GM23248 (cell line): ENCODE results near the gene GRIP1. TPM values are rescaled to one million over a fixed set of nuclear protein-coding genes. Genes with fewer than 3 reads are reported as not detected.

Experiments used
- DNase-seq: peaks from one replicate; pipeline ENCODE4 v3.0.0-alpha.2; 2015
- H2AFZ ChIP-seq: fragments of 200-600 bp; sonication (generic); 2 replicates; pipeline ENCODE4 v1.6.1; 2016; ENCODE audit warnings: antibody characterized with exemption
- H3F3A ChIP-seq: fragments of 200-600 bp; sonication (generic); 2 replicates; pipeline ENCODE4 v1.6.1; 2016; ENCODE audit warnings: mild to moderate bottlenecking, antibody characterized with exemption, mixed run types; ENCODE audit not compliant: insufficient read depth
- H3K27ac ChIP-seq: fragments of 200-600 bp; sonication (generic); 2 replicates; pipeline ENCODE4 v1.5.1; 2016; ENCODE audit warnings: mild to moderate bottlenecking
- H3K27me3 ChIP-seq: fragments of 200-600 bp; sonication (generic); replicated peaks from 2 replicates; pipeline ENCODE4 v1.6.1; 2016; ENCODE audit warnings: mild to moderate bottlenecking; ENCODE audit not compliant: insufficient read depth
- H3K36me3 ChIP-seq: fragments of 200-600 bp; sonication (generic); 2 replicates; pipeline ENCODE4 v1.6.1; 2016; ENCODE audit warnings: low read depth, mild to moderate bottlenecking
- H3K4me1 ChIP-seq: fragments of 200-600 bp; sonication (generic); 2 replicates; pipeline ENCODE4 v1.6.1; 2016; ENCODE audit warnings: mild to moderate bottlenecking; ENCODE audit not compliant: insufficient read depth
- H3K4me2 ChIP-seq: fragments of 200-600 bp; sonication (generic); one replicate; pipeline ENCODE4 v1.6.1; 2016; ENCODE audit warnings: mild to moderate bottlenecking; ENCODE audit not compliant: unreplicated experiment
- H3K4me3 ChIP-seq: fragments of 200-600 bp; sonication (generic); 2 replicates; pipeline ENCODE4 v1.5.1; 2016; ENCODE audit warnings: mild to moderate bottlenecking
- H3K79me2 ChIP-seq: fragments of 200-600 bp; sonication (generic); 2 replicates; pipeline ENCODE4 v1.6.1; 2016; ENCODE audit warnings: mild to moderate bottlenecking; ENCODE audit not compliant: insufficient read depth
- H3K9ac ChIP-seq: fragments of 200-600 bp; sonication (generic); 2 replicates; pipeline ENCODE4 v1.6.1; 2016; ENCODE audit warnings: mild to moderate bottlenecking
- H3K9me2 ChIP-seq: fragments of 200-600 bp; sonication (generic); 2 replicates; pipeline ENCODE4 v1.6.1; 2016; ENCODE audit warnings: mixed run types, mild to moderate bottlenecking, moderate library complexity; ENCODE audit not compliant: insufficient read depth
- H3K9me3 ChIP-seq: fragments of 200-600 bp; sonication (generic); one replicate; pipeline ENCODE4 v1.6.1; 2017; ENCODE audit warnings: low read depth
- H4K20me1 ChIP-seq: fragments of 200-600 bp; sonication (generic); 2 replicates; pipeline ENCODE4 v1.6.0; 2016; ENCODE audit not compliant: insufficient read depth
- EZH2 ChIP-seq: fragments of 200-600 bp; sonication (generic); IDR thresholded peaks from 2 replicates; pipeline ENCODE4 v1.6.1; 2018; ENCODE audit warnings: antibody characterized with exemption, mild to moderate bottlenecking; ENCODE audit not compliant: insufficient read depth, poor library complexity, severe bottlenecking
- EZH2phosphoT487 ChIP-seq: fragments of 200-600 bp; sonication (generic); IDR thresholded peaks from 2 replicates; pipeline ENCODE4 v1.6.1; 2018; ENCODE audit warnings: antibody characterized with exemption, moderate library complexity, mild to moderate bottlenecking, low read depth; ENCODE audit not compliant: insufficient read depth
- WGBS, 2 experiments: methylation state at CpG; one replicate each; pipeline ENCODE4 v1.1.6; 2015 to 2017; ENCODE audit warnings: low lambda C conversion rate in 2 of 2, low coverage in 1 of 2; ENCODE audit errors: missing lambda C conversion rate in 2 of 2; 5-methylcytosine and 5-hydroxymethylcytosine counted together
- in situ Hi-C: fragments of 300-500 bp; cut with MboI; formaldehyde crosslinking; loops from 2 replicates; pipeline ENCODE4 v1.15.0; 2020
- polyA plus RNA-seq: library from polyadenylated mRNA; unstranded; fragments of >200 nt; fragmentation: Nextera tagmentation; extraction: Ambion mirVana; gene quantifications from 2 replicates; pipeline ENCODE4 v1.2.1, GENCODE V29; 2016
- total RNA-seq: library from RNA; depleted of rRNA; stranded (reverse); fragments of >200 nt; shearing (Covaris generic); gene quantifications from 2 replicates; pipeline ENCODE4 v1.2.3, GENCODE V29; 2014

The GRIP1 gene
- total and polyA plus RNA-seq, 2 experiments from 2014 or later: not detected

- no peaks in the 10 kb centered on the region for H3K79me2 ChIP-seq
- no peaks in the 10 kb centered on the region for H3K4me1 ChIP-seq
- H3K9me2 ChIP-seq: no peaks in the 10 kb centered on the region
- H3K4me3 ChIP-seq: no peak overlapping the region
- no peaks in the 10 kb centered on the region for H3F3A ChIP-seq
- H3K9me3 ChIP-seq: no peaks in the 10 kb centered on the region
- H3K4me2 ChIP-seq: no peak overlapping the region
- H4K20me1 ChIP-seq: no peaks in the 10 kb centered on the region
- in situ Hi-C loops: no loop called here
- DNase-seq: no peak
- WGBS, 2 experiments: 32 to 38% methylated on average over 5 of the region's 5 CpGs
- TF ChIP-seq EZH2 (no peak), EZH2phosphoT487 (no peak)
- H3K36me3 ChIP-seq: no peaks in the 10 kb centered on the region
- H2AFZ ChIP-seq: no peak overlapping the region
- H3K27me3 ChIP-seq: no peaks in the 10 kb centered on the region; the same call in none of the 2 replicates
- H3K27ac ChIP-seq: no peak overlapping the region
- no peak overlapping the region for H3K9ac ChIP-seq
Measured at GRCh38 chr12:66573605-66574004, 105.3 kb downstream of the GRIP1 start.

- Histone ChIP-seq H3K27ac (no peak overlapping the region), H3F3A (no peaks in the 10 kb centered on the region), H3K4me2 (no peak overlapping the region), H3K4me3 (no peak overlapping the region), H3K9me2 (no peaks in the 10 kb centered on the region), H3K4me1 (no peaks in the 10 kb centered on the region), H3K27me3 (no peaks in the 10 kb centered on the region; the same call in none of the 2 replicates), H3K79me2 (no peaks in the 10 kb centered on the region), H2AFZ (no peak overlapping the region), H4K20me1 (no peaks in the 10 kb centered on the region), H3K9ac (no peak overlapping the region), H3K9me3 (no peaks in the 10 kb centered on the region), H3K36me3 (no peaks in the 10 kb centered on the region)
- 41 to 43% methylated on average over 6 of the region's 6 CpGs for WGBS, 2 experiments
- in situ Hi-C loops: no loop called here
- no peak for DNase-seq
- TF ChIP-seq EZH2: no peak
- TF ChIP-seq EZH2phosphoT487: no peak
Measured at GRCh38 chr12:66572845-66573244, 106.0 kb downstream of the GRIP1 start.

GRCh38 chr12:66571361-66571915 lies 107.4 kb downstream of the GRIP1 start:
- Histone ChIP-seq H3F3A (no peaks in the 10 kb centered on the region), H3K27me3 (no peaks in the 10 kb centered on the region; the same call in none of the 2 replicates), H3K27ac (no peak overlapping the region), H3K4me2 (no peak overlapping the region), H3K36me3 (no peaks in the 10 kb centered on the region), H3K4me3 (no peak overlapping the region), H3K9me3 (no peaks in the 10 kb centered on the region), H4K20me1 (no peaks in the 10 kb centered on the region), H2AFZ (no peak overlapping the region), H3K79me2 (no peaks in the 10 kb centered on the region), H3K4me1 (no peaks in the 10 kb centered on the region), H3K9me2 (no peaks in the 10 kb centered on the region), H3K9ac (no peak overlapping the region)
- no peak for DNase-seq
- 3 to 5% methylated on average over 1 of the region's 1 CpG for WGBS, 2 experiments
- in situ Hi-C loops: no loop called here
- TF ChIP-seq EZH2 (no peak), EZH2phosphoT487 (no peak)

- no peak for DNase-seq
- Histone ChIP-seq H3K27ac (no peak overlapping the region), H3K36me3 (no peaks in the 10 kb centered on the region), H2AFZ (no peak overlapping the region), H3K79me2 (no peaks in the 10 kb centered on the region), H3K9me3 (no peaks in the 10 kb centered on the region), H3K4me1 (no peaks in the 10 kb centered on the region), H3K27me3 (no peaks in the 10 kb centered on the region), H3K4me3 (no peak overlapping the region), H3K9ac (no peak overlapping the region), H3F3A (no peaks in the 10 kb centered on the region), H3K4me2 (no peak overlapping the region), H3K9me2 (no peaks in the 10 kb centered on the region), H4K20me1 (no peaks in the 10 kb centered on the region; the same call in 1 of the 2 replicates)
- no peak for TF ChIP-seq EZH2phosphoT487
- TF ChIP-seq EZH2: no peak
- in situ Hi-C loops: no loop called here
Measured at GRCh38 chr12:66563220-66563619, 115.7 kb downstream of the GRIP1 start.

- no peak overlapping the region for H3K4me3 ChIP-seq
- no peaks in the 10 kb centered on the region for H3K4me1 ChIP-seq
- H3K9me3 ChIP-seq: no peaks in the 10 kb centered on the region
- peak; percentile 1 for DNase-seq
- no peaks in the 10 kb centered on the region for H3K9me2 ChIP-seq
- no peak for TF ChIP-seq EZH2phosphoT487
- TF ChIP-seq EZH2: no peak
- H3K4me2 ChIP-seq: no peak overlapping the region
- no peaks in the 10 kb centered on the region for H3K79me2 ChIP-seq
- in situ Hi-C loops: no loop called here
- no peaks in the 10 kb centered on the region for H3K36me3 ChIP-seq
- no peak overlapping the region for H3K9ac ChIP-seq
- no peaks in the 10 kb centered on the region for H4K20me1 ChIP-seq
- no peaks in the 10 kb centered on the region for H3K27me3 ChIP-seq
- 61 to 70% methylated on average over 3 of the region's 3 CpGs for WGBS, 2 experiments
- no peak overlapping the region for H3K27ac ChIP-seq
- no peak overlapping the region for H2AFZ ChIP-seq
- no peaks in the 10 kb centered on the region for H3F3A ChIP-seq
Measured at GRCh38 chr12:66555113-66555512, 123.8 kb downstream of the GRIP1 start.
